Right forelimb (tissue), 1 donor: ENCODE results near the gene COL13A1.

Experiments used
- DNase-seq: peaks from one replicate; pipeline ENCODE4 v3.0.0-alpha.2; 2018

The COL13A1 gene

GRCh38 chr10:69825604-69826003, 23.9 kb downstream of the COL13A1 start:
- no peak for DNase-seq

- DNase-seq = no peak
Observed at GRCh38 chr10:69826094-69826493, 24.4 kb downstream of the COL13A1 start.

DNA sequence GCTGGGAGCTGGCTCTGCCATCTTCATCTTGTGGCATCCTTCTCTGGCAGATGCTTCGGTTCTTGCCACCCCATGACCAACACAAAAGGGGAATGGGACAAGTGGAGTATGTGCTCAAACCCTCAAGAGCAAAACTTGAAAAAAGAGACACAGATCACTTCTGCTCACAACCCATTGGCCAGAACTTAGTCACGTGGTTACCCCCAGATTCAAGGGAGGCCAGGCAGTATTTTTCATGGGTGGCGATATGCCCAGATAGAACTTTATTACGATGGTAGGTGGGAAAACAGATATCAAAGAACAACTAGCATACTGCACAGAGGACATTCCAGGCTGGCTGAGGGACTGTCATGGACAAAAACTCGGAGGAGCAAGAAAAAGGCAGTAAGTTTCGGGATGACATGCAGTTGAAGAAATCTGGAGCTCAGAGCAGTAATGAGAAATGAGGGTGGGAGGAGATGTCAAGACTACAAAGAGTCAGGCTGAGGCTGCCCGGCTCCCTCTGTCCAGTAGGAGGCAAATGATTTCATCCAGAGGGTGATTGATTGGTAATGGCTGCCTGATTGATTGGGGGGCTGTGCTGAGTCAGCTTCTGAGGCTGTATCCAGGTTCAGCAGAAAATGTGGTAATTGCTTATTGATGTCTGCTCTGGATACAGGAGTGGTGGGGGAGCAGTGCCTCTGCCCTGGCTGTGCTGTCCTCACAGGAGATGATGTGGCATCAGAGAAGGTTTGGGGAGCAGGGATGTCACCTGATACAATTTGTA, 25.3 kb downstream of the COL13A1 start:
- DNase-seq = no peak

DNA sequence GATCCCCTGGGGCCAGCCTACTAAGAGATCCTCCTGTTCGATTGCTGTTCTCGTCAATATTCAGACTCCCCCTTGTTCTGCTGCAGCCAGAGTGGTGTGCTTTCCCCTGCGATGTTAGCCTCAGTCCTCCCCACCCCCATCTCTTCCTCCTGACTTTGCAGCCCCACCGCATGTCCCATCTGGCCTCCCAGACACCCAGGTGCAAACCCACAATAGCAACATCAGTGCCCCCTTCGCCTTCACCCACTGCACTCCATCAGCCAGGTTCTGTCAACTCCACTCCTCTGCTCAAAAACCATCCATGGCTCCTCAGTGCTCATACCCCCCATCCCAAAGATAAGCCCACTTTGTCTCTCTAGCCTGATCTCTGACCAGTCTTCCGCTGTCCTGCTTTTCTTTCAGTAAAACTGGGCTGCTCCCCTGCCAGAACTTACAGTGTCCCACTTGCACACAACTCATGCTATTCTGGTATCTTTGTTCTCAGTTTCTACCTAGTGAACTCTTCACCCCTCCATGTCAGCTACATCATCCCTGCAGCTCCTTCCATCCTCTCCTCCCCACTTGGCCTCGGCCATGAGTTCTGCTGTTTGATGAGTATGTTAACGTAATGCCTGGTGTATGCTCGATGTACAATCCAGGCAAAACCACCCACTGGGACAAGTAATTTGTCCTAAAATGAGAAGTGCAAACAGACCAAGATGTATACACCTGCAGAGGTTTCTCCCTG, 26.6 kb downstream of the COL13A1 start:
- DNase-seq = no peak

DNA sequence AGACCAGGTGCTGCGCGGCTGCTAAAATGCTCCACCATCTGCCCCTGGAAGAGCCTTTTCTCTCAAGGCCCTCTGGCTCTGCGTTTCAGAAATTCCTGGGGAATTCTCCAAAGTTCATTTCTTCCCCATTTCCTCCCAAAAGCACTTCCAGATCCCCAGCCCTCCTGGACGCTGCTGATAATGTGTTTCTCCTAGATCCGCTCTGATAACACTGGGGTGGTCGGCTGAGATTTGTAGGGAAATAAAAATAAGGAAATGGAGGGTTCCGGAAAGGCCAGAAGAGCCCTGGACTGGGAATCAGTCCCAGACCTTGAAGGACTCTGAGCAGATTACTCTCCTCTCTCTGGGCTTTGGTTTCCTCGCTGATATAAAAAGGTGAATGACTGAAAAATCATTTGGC, 28.1 kb downstream of the COL13A1 start:
- no peak for DNase-seq

DNA sequence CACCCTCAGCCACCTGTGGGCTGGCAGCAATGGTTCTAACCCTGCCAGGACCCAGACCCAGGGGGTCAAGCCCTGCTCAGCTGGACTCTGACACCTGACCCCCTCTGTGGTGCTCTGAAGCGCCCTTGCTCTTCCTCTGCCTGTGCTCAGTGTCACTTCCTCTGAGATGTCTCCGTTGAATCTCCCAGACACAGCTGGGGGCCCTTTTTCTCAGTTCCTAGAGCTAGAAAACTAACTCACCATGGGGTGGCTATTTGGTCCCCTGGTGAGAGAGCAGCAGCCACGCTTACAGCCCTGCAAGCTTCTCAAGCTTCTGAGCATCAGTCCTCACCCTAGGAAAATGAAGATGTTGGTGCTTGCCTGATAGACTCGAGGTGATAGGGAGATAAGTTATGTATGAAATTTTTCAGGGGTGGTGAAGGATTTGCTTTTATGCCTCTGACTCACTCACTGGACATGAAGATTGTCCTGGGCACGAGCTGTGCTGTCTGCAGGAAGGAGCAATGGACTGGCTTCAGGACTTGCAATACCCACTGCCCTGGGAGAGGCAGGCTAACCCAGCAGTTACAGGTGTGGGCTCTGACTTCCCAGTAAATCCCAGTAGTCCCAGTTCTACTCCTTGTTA, 29.6 kb downstream of the COL13A1 start:
- no peak for DNase-seq

- no peak for DNase-seq
Observed at GRCh38 chr10:69835233-69835632, 33.5 kb downstream of the COL13A1 start.

- no peak for DNase-seq
Observed at GRCh38 chr10:69835875-69836730, 34.4 kb downstream of the COL13A1 start.

DNA sequence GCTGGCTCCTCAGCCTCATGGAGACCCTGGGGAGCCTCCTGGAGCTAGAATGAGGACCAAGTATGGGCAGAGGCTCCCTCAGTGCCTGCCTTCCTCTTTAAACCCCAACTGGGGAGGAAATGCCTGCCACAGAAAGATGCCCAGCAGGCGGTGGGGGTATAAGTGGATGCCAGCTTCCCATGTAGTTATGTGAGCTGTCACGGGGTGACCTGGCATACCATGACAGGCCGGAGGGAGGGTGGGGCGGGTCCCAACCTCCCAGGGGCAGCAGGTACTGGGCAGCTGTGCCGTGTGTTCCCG, 35.0 kb downstream of the COL13A1 start:
- no peak for DNase-seq

GRCh38 chr10:69837261-69837660, 35.6 kb downstream of the COL13A1 start:
- DNase-seq = no peak

DNA sequence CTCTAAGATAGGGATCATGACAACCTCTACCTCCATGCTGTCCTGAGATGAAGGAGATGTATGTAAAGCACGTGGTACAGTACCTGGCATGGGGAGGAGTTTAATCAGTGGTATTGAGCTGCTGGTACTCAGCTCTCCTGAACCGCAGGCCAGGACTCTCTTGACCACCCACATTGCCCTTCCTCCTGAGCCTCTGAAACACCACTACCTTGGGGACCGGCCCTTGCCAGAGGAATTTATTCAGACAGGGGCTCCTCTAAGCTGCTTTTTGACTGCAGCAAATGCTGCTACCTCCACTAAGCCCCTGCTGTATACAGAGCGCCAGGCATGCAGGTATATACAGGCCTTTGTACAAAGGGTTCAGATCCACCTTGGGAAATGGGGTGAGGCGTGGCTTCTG, 36.7 kb downstream of the COL13A1 start:
- no peak for DNase-seq

DNA sequence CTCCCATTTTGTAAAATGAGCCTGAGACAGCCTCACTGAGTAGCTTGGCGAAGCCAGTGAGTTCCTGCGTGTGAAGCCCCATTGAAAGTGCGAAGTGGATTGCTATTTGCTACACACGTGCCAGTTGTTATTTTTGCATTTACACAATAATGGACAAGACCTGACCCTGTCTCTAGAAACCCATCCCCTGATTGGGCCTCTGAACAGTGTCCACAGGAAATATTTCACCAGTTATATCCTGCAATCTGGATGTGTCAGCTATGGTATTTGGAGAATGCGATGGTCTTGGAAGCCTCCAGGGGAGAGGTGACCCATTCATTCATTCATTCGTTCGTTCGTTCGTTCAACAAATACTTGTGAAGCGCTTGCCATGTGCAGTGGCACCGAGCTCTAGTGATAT, 37.1 kb downstream of the COL13A1 start:
- no peak for DNase-seq

DNA sequence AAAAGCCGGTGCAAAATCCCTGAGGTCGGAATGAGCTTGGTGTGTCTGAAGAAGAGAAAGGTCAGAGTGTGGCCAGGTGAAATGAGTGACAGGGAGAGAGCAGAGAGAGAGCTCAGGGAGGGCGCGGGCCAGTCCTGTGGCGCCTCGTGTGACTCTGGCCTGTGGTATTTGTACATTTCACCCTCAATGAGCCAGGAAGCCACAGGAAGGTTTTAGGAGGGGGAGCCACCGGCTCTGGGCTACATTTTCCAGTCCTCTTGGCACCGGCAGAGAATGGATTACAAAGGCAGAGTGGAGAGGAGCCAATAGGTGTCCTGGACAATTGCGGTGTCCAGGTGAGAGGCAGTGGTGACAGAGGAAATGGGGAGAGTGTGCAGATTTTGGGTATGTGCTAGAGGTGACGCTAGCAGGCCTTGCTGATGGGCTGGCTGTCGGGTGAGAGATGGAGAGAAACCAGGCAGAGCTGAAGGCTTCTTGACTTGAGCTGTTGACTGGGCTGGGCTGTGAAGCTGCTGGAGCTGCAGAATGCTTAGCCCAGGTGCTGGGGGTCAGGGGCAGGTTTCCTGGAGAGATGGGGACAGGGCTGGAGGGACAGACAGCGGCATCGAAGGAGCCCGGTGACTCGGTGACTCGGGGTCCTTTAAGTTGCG, 38.1 kb downstream of the COL13A1 start:
- DNase-seq = no peak

DNA sequence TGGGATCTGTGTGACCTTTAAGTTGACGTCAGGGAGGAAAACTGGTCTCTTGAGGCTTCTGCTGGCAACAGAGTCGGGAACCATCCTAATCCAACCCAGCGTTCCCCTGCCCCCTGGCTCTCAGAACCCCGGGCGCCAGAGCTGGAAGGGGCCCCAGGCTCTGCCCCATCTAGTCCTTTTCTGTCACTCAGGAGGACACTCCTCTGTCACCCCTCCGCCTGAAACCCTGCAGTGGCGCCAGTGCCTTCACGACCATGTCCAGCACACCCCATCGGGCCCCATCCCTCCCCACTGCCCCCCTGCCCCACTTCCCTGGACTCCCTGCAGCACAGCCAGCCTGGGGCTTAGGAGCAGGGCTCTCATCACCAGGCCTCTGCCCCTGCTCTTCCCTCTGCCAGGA, 39.1 kb downstream of the COL13A1 start:
- no peak for DNase-seq

DNA sequence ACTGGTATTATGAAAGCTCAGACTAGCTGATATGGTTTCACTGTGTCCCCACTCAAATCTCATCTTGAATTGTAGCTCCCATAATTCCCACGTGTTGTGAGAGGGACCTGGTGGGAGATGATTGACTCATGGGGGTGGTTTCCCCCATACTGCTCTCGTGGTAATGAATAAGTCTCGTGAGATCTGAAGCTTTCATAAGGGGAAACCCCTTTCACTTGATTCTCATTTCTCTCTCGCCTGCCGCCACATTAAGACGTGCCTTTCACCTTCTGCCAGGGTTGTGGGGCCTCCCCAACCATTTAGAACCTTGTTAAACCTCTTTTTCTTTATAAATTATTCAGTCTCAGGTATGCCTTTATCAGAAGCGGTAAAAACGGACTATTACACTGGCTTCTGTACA, 40.3 kb downstream of the COL13A1 start:
- no peak for DNase-seq

GRCh38 chr10:69842882-69843281, 41.2 kb downstream of the COL13A1 start:
- DNase-seq = no peak

GRCh38 chr10:69843923-69844322, 42.2 kb downstream of the COL13A1 start:
- DNase-seq = no peak

DNA sequence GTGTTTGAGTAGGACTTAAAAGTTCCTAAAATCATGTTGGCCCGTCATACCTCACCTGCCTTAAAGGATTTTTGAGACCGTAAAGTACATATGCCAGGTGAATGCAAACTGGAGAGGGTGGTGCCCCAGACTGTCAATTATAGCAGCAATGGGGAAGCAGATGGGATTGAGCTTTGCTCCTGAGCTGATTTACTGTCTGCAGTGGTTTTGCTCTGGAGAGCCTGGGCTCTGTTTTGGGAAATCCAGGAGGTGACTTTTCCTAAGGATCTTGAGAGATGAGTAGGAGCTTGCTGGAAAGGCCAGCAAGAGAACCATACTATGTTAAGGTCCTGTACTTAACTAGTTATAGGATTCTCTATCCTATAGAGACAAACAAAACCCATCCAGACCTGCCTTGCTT, 43.0 kb downstream of the COL13A1 start:
- no peak for DNase-seq

DNA sequence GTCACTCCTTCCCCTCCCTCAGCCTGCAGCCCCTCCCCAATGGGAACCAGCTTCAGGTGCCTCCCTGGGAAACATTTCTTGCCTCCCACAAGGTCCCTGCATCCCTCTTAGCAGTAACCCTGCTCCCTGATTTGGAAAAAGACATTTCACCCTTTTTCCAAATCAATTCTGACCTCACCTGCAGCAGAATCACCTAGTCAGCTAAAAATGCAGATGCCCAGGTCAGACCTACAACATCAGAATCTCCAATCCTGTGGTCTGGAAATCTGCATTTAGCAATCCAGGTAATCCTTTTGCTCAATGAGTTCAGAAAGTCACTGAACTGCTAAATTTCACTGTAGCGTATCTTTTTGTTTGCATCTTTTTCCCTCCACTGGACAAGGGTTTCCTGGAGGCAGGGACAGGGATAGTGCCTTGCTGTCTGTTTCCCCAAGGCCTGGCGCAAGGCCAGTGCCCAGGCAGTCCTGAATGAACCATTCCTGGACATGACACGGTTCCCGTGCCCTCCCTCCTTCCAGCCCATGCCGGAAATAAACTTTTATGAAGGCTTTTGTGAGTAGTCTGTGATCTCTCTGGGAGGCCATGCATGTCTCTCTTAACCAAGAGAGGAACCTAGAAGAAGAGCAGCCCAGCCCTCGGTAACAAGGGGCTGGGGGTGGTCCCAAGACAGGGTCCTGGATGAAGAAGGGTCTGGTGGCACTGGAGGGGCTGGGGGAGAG, 44.0 kb downstream of the COL13A1 start:
- peak; percentile 67 for DNase-seq

DNA sequence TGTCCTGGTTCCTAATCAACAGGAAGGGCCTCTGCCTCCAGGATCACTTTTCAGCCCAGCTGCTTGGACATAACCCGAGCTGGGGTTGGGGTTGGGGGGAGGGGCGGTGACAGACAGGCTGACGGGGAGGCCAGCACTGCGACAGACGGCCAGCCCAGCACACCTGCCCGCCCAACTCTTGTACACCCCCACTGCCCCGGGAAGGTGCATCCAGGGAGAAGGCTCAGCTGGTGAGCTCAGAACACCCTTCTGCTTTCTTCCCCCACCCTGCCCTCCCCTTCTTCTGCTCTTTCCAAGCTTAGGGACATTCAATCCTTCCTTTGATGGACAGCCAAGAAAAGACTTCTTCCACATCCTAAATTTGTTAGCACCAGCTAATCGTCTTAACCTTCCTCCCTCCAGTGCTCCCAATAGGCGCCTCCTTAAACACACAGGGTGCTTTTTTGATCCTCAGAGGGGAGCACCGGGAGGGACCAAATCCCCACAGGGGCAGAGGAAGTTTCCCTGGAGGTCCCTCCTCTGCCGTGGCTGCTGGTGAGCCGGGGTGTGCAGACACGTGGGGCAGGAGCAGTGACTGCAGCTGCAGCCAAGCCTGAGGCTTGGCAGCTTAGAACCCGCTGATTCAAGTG, 44.7 kb downstream of the COL13A1 start:
- no peak for DNase-seq

- no peak for DNase-seq
Observed at GRCh38 chr10:69847458-69847857, 45.8 kb downstream of the COL13A1 start.

DNA sequence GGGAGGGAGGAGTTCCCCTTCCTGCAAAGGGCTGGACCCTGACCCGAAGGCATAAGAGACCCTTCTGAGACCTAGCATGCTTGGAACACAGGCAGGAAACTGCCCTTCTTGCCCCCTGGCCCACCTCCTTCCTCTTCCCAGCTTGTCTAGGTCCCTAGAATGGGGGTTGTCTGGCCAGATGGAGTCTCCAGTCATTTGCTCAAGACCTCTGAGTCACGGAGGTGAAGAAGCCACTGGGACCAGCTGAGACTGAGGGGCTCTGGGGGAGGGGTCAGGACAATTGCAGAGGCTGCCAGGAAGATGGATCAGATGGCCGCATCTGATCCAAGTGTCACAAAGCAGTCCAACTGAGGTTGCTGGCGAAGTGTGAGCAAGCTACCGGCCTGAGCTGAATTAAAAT, 46.2 kb downstream of the COL13A1 start:
- no peak for DNase-seq
